ENCODE data around the gene EGFL8. TPM values are rescaled to one million over a fixed set of nuclear protein-coding genes. Genes with fewer than 3 reads are reported as not detected.

Gene EGFL8
- total and polyA plus RNA-seq, 2 of the 8 experiments (the other 6 are each of a cell fraction or from before 2014, with no cell fraction given) = 5.0 to 9.2 TPM

- no peak for TF ChIP-seq BRCA1 (IDR thresholded peaks at IDR 0.05; ENCODE audit: low read depth, low read length)
- TF ChIP-seq RNF2 (IDR thresholded peaks at IDR 0.05; ENCODE audit: borderline replicate concordance, low read depth, low read length, missing control alignments, poor library complexity, severe bottlenecking) = no peak
- peak; percentile 37 for TF ChIP-seq CTBP2 (IDR thresholded peaks at IDR 0.05; ENCODE audit: borderline replicate concordance, insufficient read depth, insufficient read length, low read length)
- no peak for TF ChIP-seq CBX8 (IDR thresholded peaks at IDR 0.05; ENCODE audit: borderline replicate concordance, low read depth, low read length)
- no peak for TF ChIP-seq TEAD4 (IDR thresholded peaks at IDR 0.05; ENCODE audit: low read depth, low read length)
- 0 out of 2 replicates have a peak, but pooled peaks have one; percentile 1 for TF ChIP-seq YY1 (IDR thresholded peaks at IDR 0.05; ENCODE audit: low read depth, low read length)
- TF ChIP-seq POLR2AphosphoS5 (IDR thresholded peaks at IDR 0.05; ENCODE audit: low read depth, low read length) = peak; percentile 93
- TF ChIP-seq KDM5A (IDR thresholded peaks at IDR 0.05; ENCODE audit: low read length) = 0 out of 2 replicates have a peak, but pooled peaks have one; percentile 32
- peak in 1 of 3 experiments; percentile 4; a peak in 1 of 4 replicates for TF ChIP-seq CTCF (IDR thresholded peaks at IDR 0.05; ENCODE audit: control extremely low read depth in 1 of 3, insufficient read depth in 1 of 3, low read depth in 1 of 3, low read length in 3 of 3)
- 0 out of 2 replicates have a peak, but pooled peaks have one; percentile 5 for TF ChIP-seq CEBPB (IDR thresholded peaks at IDR 0.05; ENCODE audit: low read depth, low read length)
- no peak for TF ChIP-seq SP2 (IDR thresholded peaks at IDR 0.05; ENCODE audit: low read length)
- TF ChIP-seq NANOG (IDR thresholded peaks at IDR 0.05; ENCODE audit: insufficient read depth, low read depth, low read length, poor library complexity, severe bottlenecking) = no peak
- TF ChIP-seq ATF3 (IDR thresholded peaks at IDR 0.05; ENCODE audit: insufficient read depth, low read depth, low read length) = peak; percentile 52; the same call in 1 of the 2 replicates
- TF ChIP-seq CREB1 (IDR thresholded peaks at IDR 0.05) = peak; percentile 98
- peak; percentile 88 for TF ChIP-seq TAF7 (optimal IDR thresholded peaks at IDR 0.05; ENCODE audit: borderline replicate concordance, low read depth, low read length)
- no peak for TF ChIP-seq SUZ12 (IDR thresholded peaks at IDR 0.05; ENCODE audit: low read length)
- TF ChIP-seq EZH2 (IDR thresholded peaks at IDR 0.05; ENCODE audit: low read depth, low read length, severe bottlenecking) = no peak
- peak; percentile 35 for TF ChIP-seq ASH2L (IDR thresholded peaks at IDR 0.05; ENCODE audit: low read length)
- no peak for TF ChIP-seq SIX5 (IDR thresholded peaks at IDR 0.05; ENCODE audit: low read depth, low read length)
- TF ChIP-seq SP1 (IDR thresholded peaks at IDR 0.05; ENCODE audit: low read depth, low read length) = peak; percentile 40; the same call in 1 of the 2 replicates
- no peak for TF ChIP-seq CHD1 (IDR thresholded peaks at IDR 0.05; ENCODE audit: low read depth, low read length)
Observed at GRCh38 chr6:32195902-32196681, 31.7 kb downstream of the EGFL8 start (continued).

Data from H1 (cell line).